Measurements from ENCODE around the gene SNORC. TPM values are rescaled to one million over a fixed set of nuclear protein-coding genes. Genes with fewer than 3 reads are reported as not detected.

Gene SNORC
- total and polyA plus RNA-seq, 2 of the 13 experiments (the other 11 are each of a cell fraction or from before 2014, with no cell fraction given), result 59.1 to 86.1 TPM

DNA sequence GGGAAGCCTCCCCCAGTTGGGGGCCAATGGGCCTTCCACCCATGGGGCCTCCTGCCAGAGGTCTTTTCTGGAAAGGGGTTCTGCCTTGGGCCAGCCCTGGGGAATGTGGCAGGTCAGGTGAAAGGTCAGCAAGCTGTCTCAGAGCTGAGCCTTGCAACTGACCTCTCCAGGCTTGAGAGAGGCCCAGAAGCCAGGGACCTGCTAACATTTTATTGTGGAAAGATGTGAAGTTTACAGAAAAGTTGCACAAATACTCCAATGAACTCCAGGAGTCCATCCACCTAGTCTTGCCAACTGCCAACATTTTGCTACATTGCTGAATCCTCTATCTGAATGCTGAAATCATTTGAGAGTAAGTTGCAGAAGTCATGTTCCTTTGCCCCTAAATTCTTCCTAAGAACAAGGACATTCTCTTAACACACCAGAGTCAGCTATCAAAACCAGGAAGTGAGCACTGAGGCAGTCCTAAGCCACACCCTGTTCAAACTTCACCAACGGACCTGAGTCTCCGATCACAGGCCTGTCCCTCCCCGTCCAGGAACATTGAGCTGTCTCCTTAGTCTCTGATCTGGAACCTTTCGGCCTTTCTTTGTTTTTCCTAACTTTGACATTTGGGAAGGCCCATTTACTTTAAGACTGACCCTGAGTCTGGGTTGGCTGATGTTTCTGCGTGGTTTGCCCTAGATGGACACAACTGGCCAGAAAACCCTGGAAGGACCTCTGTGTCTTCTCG, 4.0 kb downstream of the SNORC start (continued):
- TF ChIP-seq ZNF687 (CRISPR knock-in tag; IDR thresholded peaks at IDR 0.05), result 0 out of 2 replicates have a peak, but pooled peaks have one; percentile 1
- peak; percentile 34; the same call in 1 of the 2 replicates for TF ChIP-seq ZNF609 (CRISPR knock-in tag; IDR thresholded peaks at IDR 0.05; ENCODE audit: borderline replicate concordance)
- no peak for TF ChIP-seq MED13 (CRISPR knock-in tag; IDR thresholded peaks at IDR 0.05)
- no peak for TF ChIP-seq SRY (CRISPR knock-in tag; IDR thresholded peaks at IDR 0.05)
- no peak for TF ChIP-seq ZFP36L2 (CRISPR knock-in tag; IDR thresholded peaks at IDR 0.05)
- no peak for TF ChIP-seq SMARCC2 (IDR thresholded peaks at IDR 0.05)
- 0 out of 2 replicates have a peak, but pooled peaks have one; percentile 47 for TF ChIP-seq SNAPC2 (CRISPR knock-in tag; IDR thresholded peaks at IDR 0.05)
- TF ChIP-seq ZNF605 (CRISPR knock-in tag; IDR thresholded peaks at IDR 0.05), result peak; percentile 38; the same call in 1 of the 2 replicates
- TF ChIP-seq ELF4 (CRISPR knock-in tag; IDR thresholded peaks at IDR 0.05; ENCODE audit: borderline replicate concordance), result peak; percentile 79; the same call in 1 of the 2 replicates
- TF ChIP-seq, protein P1, sequence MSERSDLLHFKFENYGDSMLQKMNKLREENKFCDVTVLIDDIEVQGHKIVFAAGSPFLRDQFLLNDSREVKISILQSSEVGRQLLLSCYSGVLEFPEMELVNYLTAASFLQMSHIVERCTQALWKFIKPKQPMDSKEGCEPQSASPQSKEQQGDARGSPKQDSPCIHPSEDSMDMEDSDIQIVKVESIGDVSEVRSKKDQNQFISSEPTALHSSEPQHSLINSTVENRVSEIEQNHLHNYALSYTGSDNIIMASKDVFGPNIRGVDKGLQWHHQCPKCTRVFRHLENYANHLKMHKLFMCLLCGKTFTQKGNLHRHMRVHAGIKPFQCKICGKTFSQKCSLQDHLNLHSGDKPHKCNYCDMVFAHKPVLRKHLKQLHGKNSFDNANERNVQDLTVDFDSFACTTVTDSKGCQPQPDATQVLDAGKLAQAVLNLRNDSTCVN (CRISPR knock-in tag; IDR thresholded peaks at IDR 0.05; ENCODE audit: borderline replicate concordance), result no peak
- no peak for TF ChIP-seq DNMT1 (CRISPR knock-in tag; IDR thresholded peaks at IDR 0.05)
- no peak for TF ChIP-seq NONO (IDR thresholded peaks at IDR 0.05)
- no peak for TF ChIP-seq NONO (CRISPR knock-in tag; conservative IDR thresholded peaks at IDR 0.05)
- no peak for TF ChIP-seq ZNF879 (CRISPR knock-in tag; IDR thresholded peaks at IDR 0.05)
